K562 (cell line): Measurements from ENCODE around the gene AQP9. TPM values are rescaled to one million over a fixed set of nuclear protein-coding genes. Genes with fewer than 3 reads are reported as not detected.

Source experiments
- AFF1 ChIP-seq, 2 experiments: fragments of 450-650 bp; IDR thresholded peaks; 2 replicates each; pipeline ENCODE4 v1.6.1; 2018; ENCODE audit warnings: mild to moderate bottlenecking in 2 of 2, low read depth in 1 of 2; ENCODE audit not compliant: partially characterized antibody in 2 of 2
- CREB3L1 ChIP-seq: fragments of 450-650 bp; IDR thresholded peaks from 2 replicates; pipeline ENCODE4 v1.6.1; 2014; ENCODE audit warnings: low read depth, mild to moderate bottlenecking, moderate library complexity, borderline replicate concordance
- CSDE1 ChIP-seq, 2 experiments: fragments of 450-650 bp; IDR thresholded peaks; 2 replicates each; pipeline ENCODE4 v1.6.1; 2016; ENCODE audit warnings: mild to moderate bottlenecking in 1 of 2
- FOXA1 ChIP-seq: fragments of 450-650 bp; IDR thresholded peaks from 2 replicates; pipeline ENCODE4 v1.6.1; 2016; ENCODE audit warnings: mild to moderate bottlenecking, borderline replicate concordance
- FOXJ2 ChIP-seq: fragments of 200-800 bp; sonication (Bioruptor generic); IDR thresholded peaks from 2 replicates; pipeline ENCODE4 v1.6.1; 2016; ENCODE audit warnings: missing genetic modification characterization, missing compliant biosample characterization
- GMEB1 ChIP-seq: fragments of 250-450 bp; sonication (Bioruptor Pico); IDR thresholded peaks from 2 replicates; pipeline ENCODE4 v1.4.0; 2020; ENCODE audit warnings: mild to moderate bottlenecking
- HDAC2 ChIP-seq: fragments of 450-650 bp; IDR thresholded peaks from 2 replicates; pipeline ENCODE4 v1.6.1; 2016; ENCODE audit warnings: mild to moderate bottlenecking
- MAFG ChIP-seq: fragments of 450-650 bp; conservative IDR thresholded peaks from 2 replicates; pipeline ENCODE4 v1.6.1; 2016; ENCODE audit warnings: missing genetic modification characterization, missing compliant biosample characterization
- MAFK ChIP-seq: IDR thresholded peaks from 2 replicates; pipeline ENCODE4 v1.6.1; 2011; ENCODE audit warnings: low read length, improper control_type of control experiment
- MTA2 ChIP-seq: fragments of 450-650 bp; IDR thresholded peaks from 2 replicates; pipeline ENCODE4 v1.6.1; 2016; ENCODE audit warnings: low read depth
- RAD51 ChIP-seq: fragments of 450-650 bp; IDR thresholded peaks from 2 replicates; pipeline ENCODE4 v1.7.1; 2016; ENCODE audit warnings: low read depth, mild to moderate bottlenecking, borderline replicate concordance
- RBM15 ChIP-seq: fragments of 200-400 bp; formaldehyde crosslinking; IDR thresholded peaks from 2 replicates; pipeline ENCODE4 v1.6.1; 2018; ENCODE audit warnings: mild to moderate bottlenecking, low read length, moderate library complexity; ENCODE audit not compliant: insufficient read depth
- RCOR1 ChIP-seq, 2 experiments: IDR thresholded peaks; 2 replicates each; pipeline ENCODE4 v1.6.1; 2012; ENCODE audit warnings: low read depth in 2 of 2, low read length in 2 of 2, borderline replicate concordance in 1 of 2, improper control_type of control experiment in 1 of 2
- SETDB1 ChIP-seq: IDR thresholded peaks from one replicate; pipeline ENCODE4 v1.6.1; 2012; ENCODE audit warnings: low read length, control low read depth, inconsistent platforms
- TRIM24 ChIP-seq, 2 experiments: fragments of 450-650 bp; IDR thresholded peaks; 2 replicates each; pipeline ENCODE4 v1.6.1; 2016
- ZSCAN29 ChIP-seq: fragments of 450-650 bp; IDR thresholded peaks from 2 replicates; pipeline ENCODE4 v1.6.1; 2017
- polyA plus RNA-seq, 8 experiments: library from polyadenylated mRNA; depleted of rRNA in 4 of 8; stranded (reverse) in 5 of 8; unstranded in 3 of 8; fragments of >200 nt; fragmentation: Nextera tagmentation in 2 of 8; fragmentation: Illumina TruSeq in 1 of 8; extraction: Ambion mirVana in 2 of 8; extraction: Trizol in 1 of 8; gene quantifications; 2 replicates each; pipeline versions ENCODE4 v1.2.1 to v1.2.3, GENCODE V29; 2011 to 2014; ENCODE audit warnings: inconsistent platforms in 1 of 8, missing spikeins in 1 of 8
- total RNA-seq, 7 experiments: library from RNA; depleted of rRNA in 6 of 7; stranded (reverse); fragments of >200 nt in 6 of 7; fragmentation: Illumina TruSeq in 2 of 7; extraction: Trizol in 2 of 7; gene quantifications; 2 replicates each; pipeline versions ENCODE4 v1.2.1 to v1.2.3, GENCODE V29; 2011 to 2021; ENCODE audit warnings: low replicate concordance in 1 of 7
- TF ChIP-seq, protein P1 (sequence below): fragments of 250-450 bp; sonication (Bioruptor Pico); IDR thresholded peaks from 2 replicates; pipeline ENCODE4 v1.5.0; 2021
- TF ChIP-seq, protein P2 (sequence below): sonication (generic); formaldehyde crosslinking; IDR thresholded peaks from 2 replicates; pipeline ENCODE4 v1.8.0; 2022; ENCODE audit warnings: mild to moderate bottlenecking, low read depth, missing genetic modification reagents
- TF ChIP-seq, protein P3 (sequence below): fragments of 250-450 bp; sonication (Bioruptor Pico); IDR thresholded peaks from 2 replicates; pipeline ENCODE4 v1.4.0; 2020; ENCODE audit warnings: borderline replicate concordance

Gene AQP9
- total and polyA plus RNA-seq, 9 of the 15 experiments (the other 6 are each of a cell fraction or from before 2014, with no cell fraction given) = 0.04 to 0.33 (median 0.07) TPM; not detected in 4

- no peak for TF ChIP-seq CREB3L1
- TF ChIP-seq, protein P1, sequence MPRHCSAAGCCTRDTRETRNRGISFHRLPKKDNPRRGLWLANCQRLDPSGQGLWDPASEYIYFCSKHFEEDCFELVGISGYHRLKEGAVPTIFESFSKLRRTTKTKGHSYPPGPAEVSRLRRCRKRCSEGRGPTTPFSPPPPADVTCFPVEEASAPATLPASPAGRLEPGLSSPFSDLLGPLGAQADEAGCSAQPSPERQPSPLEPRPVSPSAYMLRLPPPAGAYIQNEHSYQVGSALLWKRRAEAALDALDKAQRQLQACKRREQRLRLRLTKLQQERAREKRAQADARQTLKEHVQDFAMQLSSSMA (CRISPR knock-in tag) = no peak
- peak; percentile 50; the same call in 1 of the 2 replicates for TF ChIP-seq RAD51
- TF ChIP-seq FOXA1 = no peak
- no peak for TF ChIP-seq MAFK
- TF ChIP-seq, protein P2, sequence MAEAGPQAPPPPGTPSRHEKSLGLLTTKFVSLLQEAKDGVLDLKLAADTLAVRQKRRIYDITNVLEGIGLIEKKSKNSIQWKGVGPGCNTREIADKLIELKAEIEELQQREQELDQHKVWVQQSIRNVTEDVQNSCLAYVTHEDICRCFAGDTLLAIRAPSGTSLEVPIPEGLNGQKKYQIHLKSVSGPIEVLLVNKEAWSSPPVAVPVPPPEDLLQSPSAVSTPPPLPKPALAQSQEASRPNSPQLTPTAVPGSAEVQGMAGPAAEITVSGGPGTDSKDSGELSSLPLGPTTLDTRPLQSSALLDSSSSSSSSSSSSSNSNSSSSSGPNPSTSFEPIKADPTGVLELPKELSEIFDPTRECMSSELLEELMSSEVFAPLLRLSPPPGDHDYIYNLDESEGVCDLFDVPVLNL (CRISPR knock-in tag) = no peak
- no peak for TF ChIP-seq CSDE1 (IDR thresholded peaks at IDR 0.05)
- TF ChIP-seq HDAC2 = peak; percentile 48; the same call in 1 of the 2 replicates
- no peak for TF ChIP-seq SETDB1
- TF ChIP-seq MTA2 = peak; percentile 61; the same call in 1 of the 2 replicates
- TF ChIP-seq TRIM24 (IDR thresholded peaks at IDR 0.05) = peak in 1 of 2 experiments; percentile 30; a peak in 1 of 4 replicates
- TF ChIP-seq, protein P3, sequence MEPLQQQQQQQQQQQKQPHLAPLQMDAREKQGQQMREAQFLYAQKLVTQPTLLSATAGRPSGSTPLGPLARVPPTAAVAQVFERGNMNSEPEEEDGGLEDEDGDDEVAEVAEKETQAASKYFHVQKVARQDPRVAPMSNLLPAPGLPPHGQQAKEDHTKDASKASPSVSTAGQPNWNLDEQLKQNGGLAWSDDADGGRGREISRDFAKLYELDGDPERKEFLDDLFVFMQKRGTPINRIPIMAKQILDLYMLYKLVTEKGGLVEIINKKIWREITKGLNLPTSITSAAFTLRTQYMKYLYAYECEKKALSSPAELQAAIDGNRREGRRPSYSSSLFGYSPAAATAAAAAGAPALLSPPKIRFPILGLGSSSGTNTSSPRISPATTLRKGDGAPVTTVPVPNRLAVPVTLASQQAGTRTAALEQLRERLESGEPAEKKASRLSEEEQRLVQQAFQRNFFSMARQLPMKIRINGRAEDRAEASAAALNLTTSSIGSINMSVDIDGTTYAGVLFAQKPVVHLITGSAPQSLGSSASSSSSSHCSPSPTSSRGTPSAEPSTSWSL (CRISPR knock-in tag) = no peak
- TF ChIP-seq ZSCAN29 = no peak
- TF ChIP-seq RBM15 = no peak
- TF ChIP-seq FOXJ2 (tag) = 0 out of 2 replicates have a peak, but pooled peaks have one; percentile 30
- no peak for TF ChIP-seq GMEB1 (CRISPR knock-in tag)
- TF ChIP-seq AFF1 (IDR thresholded peaks at IDR 0.05; ENCODE audit: low read depth in 1 of 2, partially characterized antibody in 2 of 2) = peak in 1 of 2 experiments; percentile 55
- no peak for TF ChIP-seq MAFG (tag)
- TF ChIP-seq RCOR1 (IDR thresholded peaks at IDR 0.05; ENCODE audit: borderline replicate concordance in 1 of 2, low read depth in 2 of 2, low read length in 2 of 2) = peak in 1 of 2 experiments; percentile 69; a peak in 1 of 4 replicates
Observed at GRCh38 chr15:58108117-58108516, 30.1 kb upstream of the AQP9 start (continued).
